Transverse colon (tissue), 4 donors: ENCODE results near the gene EPHA8.

Experiments
- CTCF ChIP-seq, 5 experiments: fragments of 200-600 bp in 3 of 5; fragments of 450-650 bp in 2 of 5; sonication (generic) in 3 of 5; IDR thresholded peaks; 1 replicate in 2 of 5; 2 replicates in 3 of 5; pipeline ENCODE4 v1.5.1; 2016 to 2017; ENCODE audit warnings: antibody characterized with exemption in 5 of 5, inconsistent platforms in 3 of 5, mild to moderate bottlenecking in 2 of 5, moderate library complexity in 1 of 5
- EP300 ChIP-seq: sonication (generic); formaldehyde crosslinking; IDR thresholded peaks from one replicate; pipeline ENCODE4 v1.6.1; 2017; ENCODE audit warnings: antibody characterized with exemption, low read depth
- POLR2A ChIP-seq: fragments of 450-650 bp; IDR thresholded peaks from one replicate; pipeline ENCODE4 v1.6.1; 2016; ENCODE audit warnings: antibody characterized with exemption, mild to moderate bottlenecking, moderate library complexity
- POLR2AphosphoS5 ChIP-seq, 3 donors: sonication (generic); formaldehyde crosslinking; IDR thresholded peaks; one replicate each; pipeline ENCODE4 v1.6.1; 2016; ENCODE audit warnings: antibody characterized with exemption in 3 of 3

- TF ChIP-seq CTCF (IDR thresholded peaks at IDR 0.05) (no peak), POLR2A (no peak), EP300 (no peak), POLR2AphosphoS5 (IDR thresholded peaks at IDR 0.05) (no peak)
Observed at GRCh38 chr1:22551591-22551990, 11.7 kb upstream of the EPHA8 start.
